Non-pigmented ciliary epithelial cell (primary cell): ENCODE data around the gene PLRG1.

Source experiments
- DNase-seq: peaks from one replicate; pipeline ENCODE4 v3.0.0-alpha.2; 2010; ENCODE audit warnings: low read depth

The PLRG1 gene

GRCh38 chr4:154517591-154517990 is 32.6 kb downstream of the PLRG1 start:
- DNase-seq: no peak

GRCh38 chr4:154516318-154517029 is 33.7 kb downstream of the PLRG1 start:
- DNase-seq: no peak

- no peak for DNase-seq
Measured at GRCh38 chr4:154511981-154512380, 38.2 kb downstream of the PLRG1 start.

- DNase-seq: no peak
Measured at GRCh38 chr4:154511548-154511947, 38.7 kb downstream of the PLRG1 start.

GRCh38 chr4:154507156-154507555 is 43.0 kb downstream of the PLRG1 start:
- no peak for DNase-seq

GRCh38 chr4:154506253-154506652 is 43.9 kb downstream of the PLRG1 start:
- DNase-seq: no peak

GRCh38 chr4:154503598-154503997 is 46.6 kb downstream of the PLRG1 start:
- no peak for DNase-seq

GRCh38 chr4:154502111-154502510 is 48.1 kb downstream of the PLRG1 start:
- DNase-seq: no peak

GRCh38 chr4:154497889-154498288 is 52.3 kb downstream of the PLRG1 start:
- no peak for DNase-seq

- DNase-seq: no peak
Measured at GRCh38 chr4:154495867-154496266, 54.3 kb downstream of the PLRG1 start.

- no peak for DNase-seq
Measured at GRCh38 chr4:154492288-154492687, 57.9 kb downstream of the PLRG1 start.

GRCh38 chr4:154491341-154492271 is 58.6 kb downstream of the PLRG1 start, which contains the start of gene DCHS2:
TSS of gene DCHS2 (minus strand) at chr4:154491799. CDS start at chr4:154491355, 444 bp downstream.
- no peak for DNase-seq

- DNase-seq: no peak
Measured at GRCh38 chr4:154490583-154491340, 59.4 kb downstream of the PLRG1 start.

GRCh38 chr4:154490234-154490582 is 60.0 kb downstream of the PLRG1 start:
- no peak for DNase-seq

- DNase-seq: no peak
Measured at GRCh38 chr4:154489558-154490233, 60.5 kb downstream of the PLRG1 start.

GRCh38 chr4:154487145-154487544 is 63.1 kb downstream of the PLRG1 start:
- DNase-seq: no peak

- DNase-seq: no peak
Measured at GRCh38 chr4:154485127-154485773, 65.0 kb downstream of the PLRG1 start.
